ENCODE data around the gene ATP5F1C.

The ATP5F1C gene

GRCh38 chr10:7829289-7829834 lies 41.4 kb downstream of the ATP5F1C start:
- H3K4me3 ChIP-seq (ENCODE audit: low read depth, low read length): no peak overlapping the region
- TF ChIP-seq CTCF (IDR thresholded peaks at IDR 0.05; ENCODE audit: insufficient read depth, low read length, missing control alignments): no peak
- ChIA-PET POLR2A (no interaction called here), CTCF (interaction anchor here (2.2 kb wide), 1 partner anchor 10 kb away, joined by 9 read pairs; the partner anchor contains the start of gene TAF3)
- no peak for DNase-seq (ENCODE audit: low read depth, low spot score)

DNA sequence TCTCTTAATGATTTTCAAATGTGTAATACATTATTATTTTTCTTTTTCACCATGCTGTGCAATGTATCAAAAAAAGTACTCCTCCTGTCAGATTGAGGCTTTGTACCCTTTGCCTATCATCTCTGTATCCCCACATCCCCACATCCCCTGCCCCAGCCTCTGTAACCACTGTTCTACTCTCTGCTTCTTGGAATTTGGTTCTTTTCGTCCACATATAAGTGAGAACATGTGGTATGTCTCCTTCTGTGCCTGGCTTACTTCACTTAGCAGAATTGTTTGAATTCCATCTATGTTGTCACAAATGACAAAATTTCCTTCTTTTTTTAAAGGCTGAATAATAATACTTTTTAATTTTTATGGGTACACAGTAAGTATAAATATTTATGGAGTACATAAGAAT lies 44.1 kb downstream of the ATP5F1C start:
- H3K4me3 ChIP-seq (ENCODE audit: low read depth, low read length): no peak overlapping the region
- ChIA-PET CTCF (no interaction called here), POLR2A (no interaction called here)
- no peak for DNase-seq (ENCODE audit: low read depth, low spot score)
- no peak for TF ChIP-seq CTCF (IDR thresholded peaks at IDR 0.05; ENCODE audit: insufficient read depth, low read length, missing control alignments)

- no peak for DNase-seq (ENCODE audit: low read depth, low spot score)
- POLR2A ChIA-PET: no interaction called here
- TF ChIP-seq CTCF (IDR thresholded peaks at IDR 0.05; ENCODE audit: insufficient read depth, low read length, missing control alignments): no peak
- H3K4me3 ChIP-seq (ENCODE audit: low read depth, low read length): no peak overlapping the region
- CTCF ChIA-PET: no interaction called here
Observed at GRCh38 chr10:7833210-7833609, 45.2 kb downstream of the ATP5F1C start.

DNA sequence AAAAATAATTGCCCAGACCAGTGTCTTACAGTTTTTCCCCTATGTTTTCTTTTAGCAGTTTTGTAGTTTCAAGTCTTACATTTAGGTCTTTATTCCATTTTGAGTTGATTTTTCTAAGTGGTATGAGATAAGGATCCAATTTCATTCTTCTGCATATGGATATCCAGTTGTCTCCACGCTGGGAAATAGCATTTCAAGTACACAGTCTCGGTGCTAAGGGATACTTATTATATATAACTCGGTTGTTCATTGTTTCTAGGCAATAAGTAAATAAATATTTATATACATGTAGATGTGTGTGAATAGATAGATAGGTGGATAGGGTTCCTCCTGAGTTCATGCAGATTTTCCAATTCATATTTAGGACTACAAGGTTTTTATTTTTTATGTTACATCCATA lies 46.3 kb downstream of the ATP5F1C start:
- no peak for TF ChIP-seq CTCF (IDR thresholded peaks at IDR 0.05; ENCODE audit: insufficient read depth, low read length, missing control alignments)
- no peak overlapping the region for H3K4me3 ChIP-seq (ENCODE audit: low read depth, low read length)
- CTCF ChIA-PET: interaction anchor here (1.3 kb wide), 1 partner anchor 9 kb away, joined by 3 read pairs; no protein-coding TSS in a partner anchor
- no peak for DNase-seq (ENCODE audit: low read depth, low spot score)
- POLR2A ChIA-PET: no interaction called here

DNA sequence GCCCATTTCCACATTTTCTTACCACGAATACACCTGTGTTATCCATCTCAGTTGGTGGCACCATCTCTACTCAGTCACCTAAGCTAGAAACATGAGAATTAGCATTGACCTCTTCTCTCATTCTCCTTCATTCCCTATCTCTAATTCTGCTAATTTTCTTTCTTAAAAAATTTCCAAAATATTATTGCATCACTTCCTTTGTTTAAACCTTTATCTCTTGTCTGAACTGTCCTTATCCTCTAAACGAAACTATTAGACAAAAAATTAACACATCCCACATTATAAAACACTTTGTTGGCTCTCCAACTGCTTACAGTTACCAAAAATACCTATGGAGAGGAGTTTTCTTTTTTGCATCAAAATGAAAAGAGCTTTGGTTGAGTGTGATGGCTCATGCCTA lies 48.6 kb downstream of the ATP5F1C start:
- no peak for DNase-seq (ENCODE audit: low read depth, low spot score)
- no peak overlapping the region for H3K4me3 ChIP-seq (ENCODE audit: low read depth, low read length)
- CTCF ChIA-PET: interaction anchor here (0.8 kb wide), 1 partner anchor 17 kb away, joined by 3 read pairs; no protein-coding TSS in a partner anchor
- TF ChIP-seq CTCF (IDR thresholded peaks at IDR 0.05; ENCODE audit: insufficient read depth, low read length, missing control alignments): no peak
- POLR2A ChIA-PET: no interaction called here

- POLR2A ChIA-PET: no interaction called here
Observed at GRCh38 chr10:7846591-7846990, 58.6 kb downstream of the ATP5F1C start.

More at GRCh38 chr10:7846591-7846990, 58.6 kb downstream of the ATP5F1C start:
- CTCF ChIA-PET: no interaction called here
- H3K4me3 ChIP-seq (ENCODE audit: low read depth, low read length): no peak overlapping the region
- no peak for TF ChIP-seq CTCF (IDR thresholded peaks at IDR 0.05; ENCODE audit: insufficient read depth, low read length, missing control alignments)
- no peak for DNase-seq (ENCODE audit: low read depth, low spot score)
